Left ventricle myocardium inferior (tissue), 1 donor: ENCODE data around the gene LDAH. TPM values are rescaled to one million over a fixed set of nuclear protein-coding genes. Genes with fewer than 3 reads are reported as not detected.

Experiments
- DNase-seq: peaks from one replicate; pipeline ENCODE4 v3.0.0-alpha.2; 2020
- H3K27ac ChIP-seq: fragments of 200-600 bp; replicated peaks from 2 replicates; pipeline ENCODE4 v1.8.0; 2021
- H3K27me3 ChIP-seq: fragments of 200-600 bp; 2 replicates; pipeline ENCODE4 v1.8.0; 2021; ENCODE audit warnings: low read depth
- H3K36me3 ChIP-seq: fragments of 200-600 bp; 2 replicates; pipeline ENCODE4 v1.8.0; 2021
- H3K4me1 ChIP-seq: fragments of 200-600 bp; 2 replicates; pipeline ENCODE4 v1.8.0; 2021
- H3K4me3 ChIP-seq: fragments of 200-600 bp; 2 replicates; pipeline ENCODE4 v1.8.0; 2021; ENCODE audit warnings: mild to moderate bottlenecking, moderate library complexity
- H3K9me3 ChIP-seq: fragments of 200-600 bp; replicated peaks from 2 replicates; pipeline ENCODE4 v1.8.0; 2021
- intact Hi-C: fragments of 100-400 bp; cut with micrococcal nuclease; formaldehyde crosslinking; loops from one replicate; pipeline ENCODE4 v1.11.0; 2022
- total RNA-seq: library from RNA; stranded (reverse); fragmentation: NEBNext Ultra II Directional; extraction: Animal tissue kit (Norgen Biotek cat#: 25700); gene quantifications from one replicate; pipeline ENCODE4 v1.2.1, GENCODE V29; 2021
- TF ChIP-seq, protein P1 (sequence below): fragments of 200-600 bp; IDR thresholded peaks from 2 replicates; pipeline ENCODE4 v1.8.0; 2021; ENCODE audit warnings: antibody characterized with exemption, mild to moderate bottlenecking, borderline replicate concordance
- donor health status: DM: no; HTN: yes; CAD: no; lungs with severe emphysema.

Gene LDAH
- total RNA-seq, 1 donor from 2014 or later = 8.5 TPM

DNA sequence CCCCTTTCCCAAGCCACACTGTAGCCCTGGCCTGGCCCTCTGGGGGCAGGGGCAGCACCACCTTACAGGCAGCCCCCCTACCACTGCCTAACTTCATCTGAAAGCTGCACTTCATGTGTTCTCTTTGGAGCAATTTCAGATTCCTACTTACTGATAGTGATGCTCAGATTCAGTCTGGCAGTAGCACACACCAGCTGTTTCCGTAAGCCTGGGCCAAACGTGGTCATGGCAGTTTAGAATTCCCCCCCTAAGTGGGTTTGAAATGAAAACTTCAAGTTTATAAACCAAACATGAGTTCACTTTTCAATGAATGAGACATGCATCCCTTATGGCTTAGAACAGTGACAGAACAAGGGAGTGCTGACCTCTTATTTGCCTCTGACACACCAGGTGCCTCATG, 126.5 kb downstream of the LDAH start:
- no peak overlapping the region for H3K27ac ChIP-seq
- TF ChIP-seq, protein P1, sequence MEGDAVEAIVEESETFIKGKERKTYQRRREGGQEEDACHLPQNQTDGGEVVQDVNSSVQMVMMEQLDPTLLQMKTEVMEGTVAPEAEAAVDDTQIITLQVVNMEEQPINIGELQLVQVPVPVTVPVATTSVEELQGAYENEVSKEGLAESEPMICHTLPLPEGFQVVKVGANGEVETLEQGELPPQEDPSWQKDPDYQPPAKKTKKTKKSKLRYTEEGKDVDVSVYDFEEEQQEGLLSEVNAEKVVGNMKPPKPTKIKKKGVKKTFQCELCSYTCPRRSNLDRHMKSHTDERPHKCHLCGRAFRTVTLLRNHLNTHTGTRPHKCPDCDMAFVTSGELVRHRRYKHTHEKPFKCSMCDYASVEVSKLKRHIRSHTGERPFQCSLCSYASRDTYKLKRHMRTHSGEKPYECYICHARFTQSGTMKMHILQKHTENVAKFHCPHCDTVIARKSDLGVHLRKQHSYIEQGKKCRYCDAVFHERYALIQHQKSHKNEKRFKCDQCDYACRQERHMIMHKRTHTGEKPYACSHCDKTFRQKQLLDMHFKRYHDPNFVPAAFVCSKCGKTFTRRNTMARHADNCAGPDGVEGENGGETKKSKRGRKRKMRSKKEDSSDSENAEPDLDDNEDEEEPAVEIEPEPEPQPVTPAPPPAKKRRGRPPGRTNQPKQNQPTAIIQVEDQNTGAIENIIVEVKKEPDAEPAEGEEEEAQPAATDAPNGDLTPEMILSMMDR = no peak
- H3K4me3 ChIP-seq = no peak overlapping the region
- H3K9me3 ChIP-seq = no peaks in the 10 kb centered on the region
- intact Hi-C loops = no loop called here
- no peaks in the 10 kb centered on the region for H3K27me3 ChIP-seq
- peaks cover 6% of the 10 kb centered on the region for H3K36me3 ChIP-seq
- peaks cover 13% of the 10 kb centered on the region for H3K4me1 ChIP-seq
- no peak for DNase-seq

DNA sequence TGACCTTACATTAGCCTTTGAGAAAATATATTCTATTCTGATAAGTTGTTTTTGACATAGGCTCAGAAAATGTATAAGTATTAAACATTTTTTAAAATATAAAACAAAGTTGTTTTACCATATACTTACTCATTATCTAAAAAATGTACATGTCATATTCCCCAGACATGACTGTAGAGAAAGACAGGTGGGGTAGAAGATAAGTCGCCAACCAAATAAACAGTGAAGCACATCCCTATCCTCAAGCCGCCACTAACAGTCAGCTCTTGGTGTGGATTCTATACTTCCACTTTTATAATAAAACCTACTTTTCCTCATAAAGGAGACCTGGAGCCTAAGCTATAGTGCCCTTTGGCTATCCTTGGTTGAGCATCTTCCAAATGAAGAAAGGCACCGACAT, 129.6 kb downstream of the LDAH start:
- DNase-seq = no peak
- H3K4me1 ChIP-seq = no peaks in the 10 kb centered on the region
- TF ChIP-seq, protein P1 = no peak

DNA sequence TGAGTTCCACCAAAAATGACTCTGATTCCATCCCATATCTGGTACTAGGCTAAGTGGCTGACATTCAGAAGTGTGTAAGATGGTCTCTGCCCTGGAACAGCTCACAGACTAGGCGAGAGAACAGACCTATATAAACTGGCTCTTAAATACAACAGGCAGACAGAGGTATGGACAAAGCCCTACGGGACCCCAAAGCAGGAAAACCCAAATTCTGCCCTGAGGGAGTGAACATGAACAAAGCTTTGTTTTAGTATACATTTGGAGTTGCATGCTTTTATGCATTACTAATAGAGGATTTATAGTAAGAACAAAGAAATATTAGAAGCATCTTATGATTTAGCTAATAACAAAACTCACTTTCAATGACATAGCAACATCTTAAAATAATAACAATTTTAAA, 130.8 kb downstream of the LDAH start:
- intact Hi-C loops = no loop called here
- TF ChIP-seq, protein P1 = no peak
- Histone ChIP-seq H3K9me3 (peaks cover 4% of the 10 kb centered on the region), H3K36me3 (peaks cover 18% of the 10 kb centered on the region), H3K27me3 (no peaks in the 10 kb centered on the region), H3K27ac (no peak overlapping the region), H3K4me1 (no peaks in the 10 kb centered on the region), H3K4me3 (no peak overlapping the region)
- DNase-seq = no peak

More for the DNA sequence above, 129.6 kb downstream of the LDAH start:
- Histone ChIP-seq H3K27ac (no peak overlapping the region), H3K4me3 (no peak overlapping the region), H3K9me3 (peaks cover 4% of the 10 kb centered on the region), H3K27me3 (no peaks in the 10 kb centered on the region), H3K36me3 (peaks cover 13% of the 10 kb centered on the region)
- intact Hi-C loops = no loop called here

DNA sequence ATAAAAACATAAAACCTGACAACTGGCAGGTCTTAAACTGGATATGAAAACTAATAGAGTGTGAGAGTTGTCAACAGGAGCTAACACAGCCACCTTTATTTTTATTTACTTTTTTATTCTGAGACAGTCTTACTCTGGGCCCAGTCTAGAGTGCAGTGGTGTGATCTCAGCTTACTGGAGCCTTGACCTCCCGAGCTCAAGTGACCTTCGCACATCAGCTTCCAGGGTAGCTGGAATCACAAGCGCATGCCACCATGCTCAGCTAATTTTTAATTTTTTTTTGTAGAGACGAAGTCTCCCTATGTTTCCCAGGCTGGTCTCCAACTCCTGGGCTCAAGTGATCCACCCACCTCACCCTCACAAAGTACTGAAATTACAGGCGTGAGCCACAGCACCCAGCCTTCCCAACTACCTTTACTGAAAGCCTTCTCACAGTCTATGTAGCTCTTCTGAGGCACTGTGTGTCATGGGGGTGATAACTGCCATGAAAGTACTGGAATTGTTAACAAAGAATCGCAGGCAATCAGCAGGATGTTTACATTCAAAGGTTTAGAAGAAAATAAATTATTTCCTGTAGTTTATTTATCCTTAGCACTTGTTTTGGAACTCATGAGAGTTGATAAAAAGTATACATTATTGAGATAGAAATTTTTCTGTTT, 131.7 kb downstream of the LDAH start:
- peaks cover 27% of the 10 kb centered on the region for H3K36me3 ChIP-seq

DNA sequence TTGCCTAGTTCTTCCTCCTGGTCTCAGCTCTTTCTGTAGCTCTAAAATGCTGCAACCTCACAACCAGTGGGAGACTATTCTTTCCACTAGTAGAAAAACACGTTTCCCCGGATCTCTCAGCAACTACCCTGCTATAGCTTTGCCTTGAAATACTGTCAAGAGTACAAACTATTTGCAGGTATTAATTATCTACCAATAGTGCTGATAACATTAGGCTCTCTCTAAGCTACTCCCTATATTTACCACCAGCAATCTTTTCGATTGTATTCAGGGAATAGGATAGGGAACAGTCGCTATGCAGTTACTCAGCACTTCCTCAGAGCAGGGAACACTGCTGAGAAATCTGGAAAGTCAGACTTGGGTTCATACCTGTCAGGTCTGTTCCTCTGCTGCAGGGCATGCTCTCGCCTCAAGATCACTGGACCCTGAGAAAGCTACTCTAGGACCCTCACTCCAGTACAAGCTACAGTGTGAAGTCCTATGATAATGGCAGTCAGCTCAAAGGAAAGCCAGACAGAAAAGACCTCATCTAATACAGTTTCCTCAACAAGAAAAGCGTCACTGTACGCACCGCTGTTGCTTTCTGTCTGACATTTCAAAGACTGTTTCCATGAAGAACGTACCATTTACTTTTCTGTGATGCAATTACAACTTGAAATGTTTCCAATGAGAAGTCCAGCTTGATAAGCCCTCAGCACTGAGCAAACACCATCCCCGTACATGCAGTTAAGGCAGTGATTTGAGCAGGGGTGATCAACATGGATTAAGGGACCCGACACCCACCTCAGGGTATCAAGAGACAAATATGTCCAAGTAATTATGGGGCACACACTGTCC, 133.3 kb downstream of the LDAH start:
- H3K4me3 ChIP-seq = no peak overlapping the region
- intact Hi-C loops = no loop called here
- H3K27me3 ChIP-seq = no peaks in the 10 kb centered on the region
- peaks cover 4% of the 10 kb centered on the region for H3K9me3 ChIP-seq
- no peak overlapping the region for H3K27ac ChIP-seq
- H3K4me1 ChIP-seq = no peaks in the 10 kb centered on the region
- peaks cover 36% of the 10 kb centered on the region for H3K36me3 ChIP-seq
- TF ChIP-seq, protein P1 = no peak
- DNase-seq = no peak

More for the DNA sequence above, 131.7 kb downstream of the LDAH start:
- no peak for DNase-seq
- Histone ChIP-seq H3K27me3 (no peaks in the 10 kb centered on the region), H3K9me3 (peaks cover 4% of the 10 kb centered on the region), H3K4me3 (no peak overlapping the region), H3K27ac (no peak overlapping the region), H3K4me1 (no peaks in the 10 kb centered on the region)
- TF ChIP-seq, protein P1 = no peak
- intact Hi-C loops = no loop called here
